Ovary (tissue), 3 donors: Measurements from ENCODE around the gene OR8D4.

ENCODE experiments used
- CTCF ChIP-seq, 3 donors: fragments of 450-650 bp in 2 of 3; fragments of 200-600 bp in 1 of 3; IDR thresholded peaks; one replicate each; pipeline versions ENCODE4 v1.5.1 to v1.8.0; 2016 to 2022; ENCODE audit warnings: antibody characterized with exemption in 3 of 3, mild to moderate bottlenecking in 1 of 3
- POLR2A ChIP-seq: fragments of 450-650 bp; IDR thresholded peaks from one replicate; pipeline ENCODE4 v1.6.1; 2017; ENCODE audit warnings: antibody characterized with exemption, mild to moderate bottlenecking, moderate library complexity
- donor health status: DM: no; HTN: no; CAD: no.

DNA sequence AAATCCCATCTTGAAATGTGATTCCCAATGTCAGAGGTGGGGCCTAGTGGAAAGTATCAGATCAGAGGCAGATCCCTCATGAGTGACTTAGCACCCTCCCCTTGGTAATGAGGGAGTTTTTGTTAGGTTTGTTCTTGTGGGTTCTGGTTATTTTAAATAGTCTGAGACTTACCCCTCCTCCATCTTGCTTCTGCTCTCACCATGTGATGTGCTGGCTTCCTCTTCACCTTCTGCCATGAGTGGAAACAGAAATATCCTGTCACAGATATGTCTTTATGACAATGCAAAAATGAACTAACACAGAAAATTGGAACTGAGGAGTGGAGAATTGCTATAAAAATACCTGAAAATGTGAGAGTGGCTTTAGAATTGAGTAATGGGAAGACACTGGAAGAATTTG lies 49.6 kb upstream of the OR8D4 start:
- TF ChIP-seq POLR2A (no peak), CTCF (IDR thresholded peaks at IDR 0.05) (no peak)
